SKM-1 treated with dmso at 0.1 percent for 144 hours (cell line): ENCODE data around the gene BCL2L11.
"Not testable (repeated sequence)": the region's sequence is repeated elsewhere in the genome, so short reads cannot be mapped to it uniquely, and the experiment has no call there.

Experiments used
- DNase-seq: peaks from one replicate; lab custom pipeline; 2025; ENCODE audit not compliant: unreplicated experiment; lab: John Stamatoyannopoulos, UW

The BCL2L11 gene

GRCh38 chr2:111120253-111121027 lies at the start of gene BCL2L11:
Gene BCL2L11, plus strand, starts transcription at chr2:111120914. Its CDS starts 2,832 bp downstream, at chr2:111123746.
- peak; percentile 88 for DNase-seq

GRCh38 chr2:111071600-111072171 lies 49.0 kb upstream of the BCL2L11 start:
- DNase-seq = no peak

- DNase-seq = no peak
Measured at GRCh38 chr2:111072220-111072871, 48.4 kb upstream of the BCL2L11 start.

- not testable (repeated sequence) for DNase-seq
Measured at GRCh38 chr2:111082659-111083058, 38.1 kb upstream of the BCL2L11 start.

- DNase-seq = no peak
Measured at GRCh38 chr2:111091811-111092211, 28.9 kb upstream of the BCL2L11 start.

- DNase-seq = no peak
Measured at GRCh38 chr2:111094691-111095090, 26.0 kb upstream of the BCL2L11 start.

GRCh38 chr2:111095434-111095833 lies 25.3 kb upstream of the BCL2L11 start:
- DNase-seq = no peak

GRCh38 chr2:111099402-111099801 lies 21.3 kb upstream of the BCL2L11 start:
- no peak for DNase-seq

- DNase-seq = no peak
Measured at GRCh38 chr2:111100087-111100764, 20.5 kb upstream of the BCL2L11 start.

GRCh38 chr2:111100765-111101162 lies 19.9 kb upstream of the BCL2L11 start:
- DNase-seq = no peak

GRCh38 chr2:111101592-111101991 lies 19.1 kb upstream of the BCL2L11 start:
- DNase-seq = no peak

GRCh38 chr2:111102216-111102615 lies 18.5 kb upstream of the BCL2L11 start:
- DNase-seq = no peak

GRCh38 chr2:111105926-111106325 lies 14.8 kb upstream of the BCL2L11 start:
- DNase-seq = no peak

- no peak for DNase-seq
Measured at GRCh38 chr2:111106706-111107105, 14.0 kb upstream of the BCL2L11 start.

- DNase-seq = no peak
Measured at GRCh38 chr2:111108745-111109271, 11.9 kb upstream of the BCL2L11 start.

- DNase-seq = no peak
Measured at GRCh38 chr2:111111101-111111755, 9.5 kb upstream of the BCL2L11 start.

GRCh38 chr2:111113838-111114237 lies 6.9 kb upstream of the BCL2L11 start:
- DNase-seq = no peak

GRCh38 chr2:111116011-111116746 lies 4.5 kb upstream of the BCL2L11 start:
- DNase-seq = no peak

- peak; percentile 72 for DNase-seq
Measured at GRCh38 chr2:111116843-111117597, 3.7 kb upstream of the BCL2L11 start.
